OCI-LY7 (cell line): ENCODE measurements around the gene GSTA3.

Experiments used
- CTCF ChIP-seq: fragments of 200-600 bp; sonication (generic); conservative IDR thresholded peaks from 2 replicates; pipeline ENCODE4 v1.5.1; 2014; ENCODE audit warnings: mild to moderate bottlenecking, antibody characterized with exemption, low read length, moderate library complexity, mixed read lengths
- EZH2phosphoT487 ChIP-seq: fragments of 200-600 bp; sonication (generic); IDR thresholded peaks from 2 replicates; pipeline ENCODE4 v1.6.1; 2018; ENCODE audit warnings: low read depth, borderline replicate concordance, mild to moderate bottlenecking, mixed run types, antibody characterized with exemption, low read length, moderate library complexity, mixed read lengths

GRCh38 chr6:52921743-52922142 lies 12.2 kb upstream of the GSTA3 start:
- TF ChIP-seq EZH2phosphoT487 (no peak), CTCF (no peak)
